RWPE2 (cell line): ENCODE measurements around the gene CAMK2A.

Experiments used
- ATAC-seq: fragments of 200-7000 bp; cut with Tn5 transposase; 3 replicates; pipeline ENCODE4 v1.9.1; 2021; ENCODE audit warnings: low read depth
- DNase-seq: peaks from one replicate; pipeline ENCODE4 v3.0.0-alpha.2; 2020; ENCODE audit warnings: low spot score
- H3K27ac ChIP-seq: fragments of 450-650 bp; 2 replicates; pipeline ENCODE4 v1.5.1; 2017; ENCODE audit warnings: mild to moderate bottlenecking; ENCODE audit not compliant: poor library complexity, severe bottlenecking
- H3K27me3 ChIP-seq: fragments of 250-450 bp; sonication (Bioruptor Pico); 2 replicates; pipeline ENCODE4 v1.5.1; 2021; ENCODE audit warnings: mild to moderate bottlenecking, moderate library complexity; ENCODE audit not compliant: insufficient read depth, poor library complexity, severe bottlenecking
- H3K36me3 ChIP-seq: fragments of 250-450 bp; sonication (Bioruptor Pico); 2 replicates; pipeline ENCODE4 v1.5.1; 2020; ENCODE audit warnings: low read depth, mild to moderate bottlenecking, moderate library complexity
- H3K4me1 ChIP-seq: fragments of 250-450 bp; sonication (Bioruptor Pico); 2 replicates; pipeline ENCODE4 v1.5.1; 2021; ENCODE audit warnings: mild to moderate bottlenecking, moderate library complexity; ENCODE audit not compliant: insufficient read depth, poor library complexity, severe bottlenecking
- H3K4me3 ChIP-seq: fragments of 250-450 bp; sonication (Bioruptor Pico); 2 replicates; pipeline ENCODE4 v1.5.1; 2021; ENCODE audit warnings: mild to moderate bottlenecking, moderate library complexity; ENCODE audit not compliant: severe bottlenecking
- H3K9me3 ChIP-seq: fragments of 250-450 bp; sonication (Bioruptor Pico); 2 replicates; pipeline ENCODE4 v1.5.1; 2021; ENCODE audit warnings: mild to moderate bottlenecking, moderate library complexity; ENCODE audit not compliant: severe bottlenecking
- TF ChIP-seq, protein P1 (sequence below): fragments of 450-650 bp; IDR thresholded peaks from one replicate; pipeline ENCODE4 v1.5.1; 2017; ENCODE audit warnings: mild to moderate bottlenecking, moderate library complexity; ENCODE audit not compliant: poor library complexity, severe bottlenecking

Gene CAMK2A

DNA sequence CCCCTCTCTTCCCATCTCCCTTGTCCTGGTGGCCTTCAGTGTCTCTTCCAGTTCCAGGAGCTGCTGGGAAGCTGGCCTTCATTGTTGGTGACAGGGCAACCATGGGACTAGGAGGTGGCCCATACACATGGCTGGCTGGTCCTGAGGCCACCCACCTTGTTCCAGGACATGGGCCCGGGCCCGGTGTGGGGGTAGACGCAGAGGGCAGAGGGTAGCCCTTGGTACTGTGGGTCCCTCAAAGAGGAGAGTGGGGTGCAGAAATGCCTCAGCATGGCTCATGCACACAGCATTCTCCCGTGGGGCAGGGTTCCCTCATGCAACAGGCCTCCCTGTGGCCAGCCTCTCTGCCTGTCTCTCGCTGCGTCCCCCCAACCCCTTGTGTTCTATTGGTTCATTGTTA, 78.9 kb downstream of the CAMK2A start:
- DNase-seq (no peak), ATAC-seq (no peak)
- H3K4me3 ChIP-seq, result no peak overlapping the region
- TF ChIP-seq, protein P1, sequence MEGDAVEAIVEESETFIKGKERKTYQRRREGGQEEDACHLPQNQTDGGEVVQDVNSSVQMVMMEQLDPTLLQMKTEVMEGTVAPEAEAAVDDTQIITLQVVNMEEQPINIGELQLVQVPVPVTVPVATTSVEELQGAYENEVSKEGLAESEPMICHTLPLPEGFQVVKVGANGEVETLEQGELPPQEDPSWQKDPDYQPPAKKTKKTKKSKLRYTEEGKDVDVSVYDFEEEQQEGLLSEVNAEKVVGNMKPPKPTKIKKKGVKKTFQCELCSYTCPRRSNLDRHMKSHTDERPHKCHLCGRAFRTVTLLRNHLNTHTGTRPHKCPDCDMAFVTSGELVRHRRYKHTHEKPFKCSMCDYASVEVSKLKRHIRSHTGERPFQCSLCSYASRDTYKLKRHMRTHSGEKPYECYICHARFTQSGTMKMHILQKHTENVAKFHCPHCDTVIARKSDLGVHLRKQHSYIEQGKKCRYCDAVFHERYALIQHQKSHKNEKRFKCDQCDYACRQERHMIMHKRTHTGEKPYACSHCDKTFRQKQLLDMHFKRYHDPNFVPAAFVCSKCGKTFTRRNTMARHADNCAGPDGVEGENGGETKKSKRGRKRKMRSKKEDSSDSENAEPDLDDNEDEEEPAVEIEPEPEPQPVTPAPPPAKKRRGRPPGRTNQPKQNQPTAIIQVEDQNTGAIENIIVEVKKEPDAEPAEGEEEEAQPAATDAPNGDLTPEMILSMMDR, result no peak
- H3K27ac ChIP-seq, result no peak overlapping the region
- H3K36me3 ChIP-seq, result no peaks in the 10 kb centered on the region
- no peaks in the 10 kb centered on the region for H3K27me3 ChIP-seq
- no peaks in the 10 kb centered on the region for H3K9me3 ChIP-seq
- H3K4me1 ChIP-seq, result peaks cover 13% of the 10 kb centered on the region

DNA sequence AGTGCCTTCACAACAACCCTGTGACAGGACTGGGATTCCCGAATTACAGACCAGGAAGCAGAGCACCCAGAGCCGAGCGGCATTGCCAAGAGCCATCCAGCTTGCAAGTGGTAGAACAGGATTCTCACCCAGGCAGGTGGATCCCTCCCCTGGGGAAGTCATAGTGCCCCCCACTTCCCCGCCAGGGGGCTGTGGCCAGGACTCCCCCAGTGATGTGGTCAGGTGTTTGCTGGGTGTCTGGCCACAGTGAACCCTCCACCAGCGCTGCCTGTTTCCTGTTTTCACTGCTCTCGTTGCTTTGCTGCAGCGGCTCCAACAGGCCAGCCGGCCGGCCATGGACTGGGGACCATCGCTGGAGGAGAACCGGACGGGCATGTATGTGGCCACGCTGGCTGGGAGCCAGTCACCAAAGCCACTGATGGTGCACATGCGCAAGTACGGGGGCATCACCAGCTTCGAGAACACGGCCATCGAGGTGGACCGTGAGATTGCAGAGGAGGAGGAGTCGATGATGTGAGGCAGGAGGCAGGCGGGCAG, 80.4 kb downstream of the CAMK2A start:
- Histone ChIP-seq H3K9me3 (no peaks in the 10 kb centered on the region), H3K4me1 (peaks cover 13% of the 10 kb centered on the region), H3K27ac (peak overlapping the region; percentile 47), H3K36me3 (no peaks in the 10 kb centered on the region), H3K4me3 (no peak overlapping the region), H3K27me3 (no peaks in the 10 kb centered on the region)
- peak; percentile 3; the same call in 2 of the 3 replicates for ATAC-seq
- no peak for DNase-seq
- TF ChIP-seq, protein P1, result no peak

DNA sequence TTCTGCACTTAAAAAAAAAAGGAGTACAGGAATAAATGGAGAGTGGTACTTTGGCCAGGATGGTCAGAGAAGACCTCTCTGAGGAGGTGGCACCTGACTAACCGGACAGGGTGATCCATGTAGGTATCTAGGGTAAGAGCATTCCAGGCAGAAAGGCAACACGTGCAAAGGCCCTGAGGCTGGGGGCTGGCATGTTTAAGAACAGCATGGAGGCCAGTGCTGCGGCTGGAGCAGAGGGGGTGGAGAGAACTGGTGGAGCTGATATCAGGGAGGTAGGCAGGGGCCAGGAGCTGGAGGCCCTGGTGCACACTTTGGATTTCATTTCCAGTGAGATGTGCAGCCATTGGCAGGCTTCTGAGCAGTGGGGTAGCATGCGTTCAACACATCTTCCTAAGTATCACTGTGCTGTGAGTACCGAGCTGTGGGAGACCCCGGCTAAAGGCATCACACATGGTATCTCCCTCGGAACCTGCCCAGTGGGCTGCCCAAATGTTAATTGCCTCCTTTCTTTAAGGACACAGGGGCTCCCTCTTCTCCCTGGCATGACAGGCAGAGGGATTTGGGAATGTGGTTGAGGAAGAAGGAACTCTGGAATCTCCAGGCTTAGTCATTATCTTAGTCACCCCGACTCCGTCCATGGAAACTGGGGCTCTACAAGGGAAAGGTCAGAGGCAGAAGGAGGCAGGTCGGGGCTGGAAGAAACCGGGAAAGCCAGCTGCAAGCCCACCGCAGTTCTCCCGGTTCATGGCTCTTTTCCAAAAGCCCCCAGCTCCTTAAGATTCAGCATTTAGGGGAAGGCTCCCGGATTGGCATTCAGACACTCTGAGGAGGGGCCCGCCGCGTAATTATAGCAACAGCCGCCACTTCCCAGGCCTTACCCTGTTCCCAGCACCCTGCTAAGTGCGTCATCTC, 81.1 kb downstream of the CAMK2A start:
- Histone ChIP-seq H3K27me3 (no peaks in the 10 kb centered on the region), H3K9me3 (no peaks in the 10 kb centered on the region), H3K4me1 (peaks cover 13% of the 10 kb centered on the region), H3K4me3 (no peak overlapping the region), H3K27ac (peak overlapping the region; percentile 47), H3K36me3 (no peaks in the 10 kb centered on the region)
- TF ChIP-seq, protein P1, result no peak
- no peak for DNase-seq
- ATAC-seq, result peak; percentile 83

DNA sequence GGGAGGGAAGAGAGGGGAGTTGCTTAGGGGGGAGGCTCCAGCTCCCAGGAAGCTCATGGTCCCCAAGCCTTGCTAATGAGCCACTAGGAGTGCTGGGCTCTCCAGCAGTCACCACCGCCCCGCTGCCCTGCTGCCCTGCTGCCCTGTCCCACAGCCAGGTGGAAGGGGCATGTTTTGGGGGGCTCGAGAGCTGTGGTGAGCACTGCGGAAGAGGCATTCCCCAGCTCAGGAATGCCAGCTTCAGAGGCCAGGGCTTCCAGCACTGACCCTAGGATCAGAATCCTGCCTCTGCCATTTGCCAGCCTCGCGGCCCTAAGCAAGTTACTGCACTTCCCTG, 82.8 kb downstream of the CAMK2A start:
- ATAC-seq (no peak), DNase-seq (no peak)

More for the DNA sequence above, 82.8 kb downstream of the CAMK2A start:
- peaks cover 13% of the 10 kb centered on the region for H3K4me1 ChIP-seq
- no peaks in the 10 kb centered on the region for H3K9me3 ChIP-seq
- TF ChIP-seq, protein P1, result no peak
- no peaks in the 10 kb centered on the region for H3K36me3 ChIP-seq
- no peak overlapping the region for H3K4me3 ChIP-seq
- no peak overlapping the region for H3K27ac ChIP-seq
- H3K27me3 ChIP-seq, result no peaks in the 10 kb centered on the region
